ENCODE results near the gene GCNT3.
A peak's percentile ranks its signal among the peaks of the same experiment; 100 is the strongest.
"Not testable (repeated sequence)": the region's sequence is repeated elsewhere in the genome, so short reads cannot be mapped to it uniquely, and the experiment has no call there.

GCNT3 gene

GRCh38 chr15:59618406-59618805 lies 6.8 kb downstream of the GCNT3 start:
- no peak for DNase-seq (ENCODE audit: low spot score)

- peak; percentile 62 for DNase-seq (ENCODE audit: low spot score)
These were observed 10.7 kb downstream of the GCNT3 start for GRCh38 chr15:59622289-59622688.

- DNase-seq (ENCODE audit: low spot score), result no peak
These were observed 21.1 kb downstream of the GCNT3 start for GRCh38 chr15:59632714-59633113.

- no peak for DNase-seq (ENCODE audit: low spot score)
These were observed 24.6 kb downstream of the GCNT3 start for GRCh38 chr15:59636184-59636583.

GRCh38 chr15:59637507-59637906 lies 25.9 kb downstream of the GCNT3 start:
- not testable (repeated sequence) for DNase-seq (ENCODE audit: low spot score)

GRCh38 chr15:59642351-59642750 lies 30.8 kb downstream of the GCNT3 start:
- DNase-seq (ENCODE audit: low spot score), result no peak

- DNase-seq (ENCODE audit: low spot score), result no peak
These were observed 33.2 kb downstream of the GCNT3 start for GRCh38 chr15:59644756-59645155.

GRCh38 chr15:59645812-59646211 lies 34.2 kb downstream of the GCNT3 start:
- not testable (repeated sequence) for DNase-seq (ENCODE audit: low spot score)

- no peak for DNase-seq (ENCODE audit: low spot score)
These were observed 34.7 kb downstream of the GCNT3 start for GRCh38 chr15:59646277-59646676.

GRCh38 chr15:59647085-59647484 lies 35.5 kb downstream of the GCNT3 start:
- DNase-seq (ENCODE audit: low spot score), result no peak

- no peak for DNase-seq (ENCODE audit: low spot score)
These were observed 38.0 kb downstream of the GCNT3 start for GRCh38 chr15:59649603-59650002.

GRCh38 chr15:59654046-59654445 lies 42.5 kb downstream of the GCNT3 start:
- no peak for DNase-seq (ENCODE audit: low spot score)

GRCh38 chr15:59656897-59657634 lies 45.5 kb downstream of the GCNT3 start, which contains the start of gene GTF2A2:
GTF2A2 (minus strand) TSS chr15:59657515; CDS start chr15:59652277, 5,238 bp downstream.
- peak; percentile 98 for DNase-seq (ENCODE audit: low spot score)

GRCh38 chr15:59657635-59658125 lies 46.1 kb downstream of the GCNT3 start:
- no peak for DNase-seq (ENCODE audit: low spot score)

GRCh38 chr15:59659366-59659765 lies 47.8 kb downstream of the GCNT3 start:
- no peak for DNase-seq (ENCODE audit: low spot score)

- peak; percentile 72 for DNase-seq (ENCODE audit: low spot score)
These were observed 50.7 kb downstream of the GCNT3 start for GRCh38 chr15:59662260-59662659.

GRCh38 chr15:59668556-59668955 lies 57.0 kb downstream of the GCNT3 start:
- DNase-seq (ENCODE audit: low spot score), result no peak
